HG03066 (cell line): Measurements from ENCODE around the gene CACNA1D.

Source experiments
- ATAC-seq: cut with Tn5 transposase; IDR thresholded peaks from one replicate; pipeline ENCODE4 v1.9.1; 2021; ENCODE audit warnings: low read depth; ENCODE audit not compliant: unreplicated experiment

Gene CACNA1D

GRCh38 chr3:53675942-53676341 is 181.5 kb downstream of the CACNA1D start:
- ATAC-seq = no peak

GRCh38 chr3:53677413-53677812 is 183.0 kb downstream of the CACNA1D start:
- ATAC-seq = no peak

DNA sequence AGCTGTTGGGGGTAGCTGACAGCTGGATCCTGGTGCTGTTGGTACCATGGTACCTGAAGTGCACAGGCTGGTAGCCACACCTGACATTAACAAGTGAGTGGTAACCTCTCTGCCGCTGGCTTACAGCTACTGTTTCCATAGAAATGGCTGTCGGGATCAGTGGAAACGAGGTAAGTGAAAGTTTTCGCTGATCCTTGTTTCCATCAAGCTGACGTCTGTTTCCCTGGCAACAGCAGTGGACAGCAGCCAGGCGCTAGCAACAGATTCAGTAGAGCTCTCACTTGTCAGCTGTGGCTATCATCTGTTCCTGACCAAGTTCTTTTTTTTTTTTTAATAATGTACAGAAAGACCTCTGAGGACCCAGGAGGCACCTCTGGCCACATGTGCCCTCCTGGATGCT is 185.6 kb downstream of the CACNA1D start:
- no peak for ATAC-seq

GRCh38 chr3:53682807-53683206 is 188.4 kb downstream of the CACNA1D start:
- no peak for ATAC-seq

DNA sequence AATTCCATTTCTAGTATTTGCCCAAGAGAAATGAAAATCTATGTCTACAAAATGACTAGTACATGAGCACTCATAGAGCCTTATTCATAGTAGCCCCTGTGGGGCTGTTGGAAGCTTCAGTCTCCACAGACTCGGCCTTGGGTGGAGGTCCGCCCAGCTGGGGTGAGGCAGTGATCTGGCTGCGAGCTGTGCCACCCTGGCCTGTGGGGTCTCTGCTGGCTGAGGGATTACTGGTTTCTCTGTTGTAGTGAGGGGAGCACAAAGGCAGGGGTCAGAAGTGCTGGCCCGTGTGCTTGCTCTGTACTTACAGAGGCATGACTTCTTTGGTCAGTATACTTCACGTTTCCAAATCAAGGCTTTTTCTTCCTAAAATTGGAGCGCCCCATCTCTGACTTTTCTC is 193.7 kb downstream of the CACNA1D start:
- no peak for ATAC-seq

- ATAC-seq = no peak
Observed at GRCh38 chr3:53688989-53689388, 194.6 kb downstream of the CACNA1D start.

GRCh38 chr3:53689681-53690080 is 195.3 kb downstream of the CACNA1D start:
- ATAC-seq = no peak

DNA sequence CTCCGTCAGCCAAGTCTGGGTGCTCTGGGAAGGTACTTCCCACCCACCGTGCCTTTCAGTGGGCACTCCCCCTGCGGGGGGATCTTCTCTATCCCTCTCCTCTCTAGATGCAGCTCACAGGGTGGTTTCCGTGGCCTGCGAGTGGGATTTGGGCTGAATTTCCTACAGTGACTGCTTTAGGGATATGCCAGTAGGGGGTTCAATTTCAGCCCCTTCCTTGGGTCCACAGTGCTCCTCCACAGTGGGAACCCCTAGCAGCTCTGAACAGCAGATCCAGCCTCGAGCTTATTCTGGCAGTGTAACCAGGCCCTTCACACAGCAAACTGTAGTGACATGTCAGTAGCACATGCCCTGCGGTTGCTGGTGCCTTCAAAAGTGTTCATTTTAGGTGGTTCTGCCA is 196.1 kb downstream of the CACNA1D start:
- ATAC-seq = no peak

DNA sequence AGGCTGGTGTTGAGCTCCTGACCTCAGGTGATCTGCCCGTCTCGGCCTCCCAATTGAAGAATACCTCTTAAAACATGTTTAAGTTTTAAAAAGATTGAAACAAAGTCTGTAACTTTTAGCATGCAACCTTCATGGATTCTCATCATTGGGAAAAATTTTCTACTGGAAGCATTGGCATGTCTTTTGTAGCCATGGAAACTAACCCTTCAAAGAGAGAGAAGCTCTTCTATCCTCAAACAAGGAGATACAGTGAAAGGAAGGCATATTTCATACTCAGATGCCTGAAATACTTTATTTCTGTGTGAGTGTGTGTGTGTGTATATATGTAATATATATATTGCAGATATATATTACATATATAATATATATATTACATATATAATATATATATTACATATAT is 196.9 kb downstream of the CACNA1D start:
- ATAC-seq = no peak

DNA sequence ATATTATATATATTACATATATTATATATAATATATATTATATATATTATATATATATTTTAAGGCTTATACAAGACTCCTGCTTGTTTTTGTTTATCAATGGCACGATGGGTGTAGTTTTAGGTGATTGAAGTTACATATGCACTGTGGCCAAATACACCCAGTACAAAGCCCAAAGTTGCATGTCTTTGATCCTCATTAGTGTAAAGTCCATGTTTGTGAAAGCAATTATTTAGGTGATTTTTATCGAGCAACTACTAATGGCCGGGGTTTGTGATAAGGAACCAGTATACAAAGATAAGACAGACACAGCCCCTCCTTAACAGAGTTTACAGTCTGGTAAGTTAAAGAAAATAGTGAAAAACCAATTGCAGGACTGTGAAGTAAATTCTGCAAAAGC is 197.5 kb downstream of the CACNA1D start:
- ATAC-seq = no peak

- ATAC-seq = no peak
Observed at GRCh38 chr3:53693451-53693850, 199.0 kb downstream of the CACNA1D start.

- ATAC-seq = no peak
Observed at GRCh38 chr3:53694046-53694445, 199.6 kb downstream of the CACNA1D start.

GRCh38 chr3:53694666-53695323 is 200.4 kb downstream of the CACNA1D start:
- ATAC-seq = no peak

DNA sequence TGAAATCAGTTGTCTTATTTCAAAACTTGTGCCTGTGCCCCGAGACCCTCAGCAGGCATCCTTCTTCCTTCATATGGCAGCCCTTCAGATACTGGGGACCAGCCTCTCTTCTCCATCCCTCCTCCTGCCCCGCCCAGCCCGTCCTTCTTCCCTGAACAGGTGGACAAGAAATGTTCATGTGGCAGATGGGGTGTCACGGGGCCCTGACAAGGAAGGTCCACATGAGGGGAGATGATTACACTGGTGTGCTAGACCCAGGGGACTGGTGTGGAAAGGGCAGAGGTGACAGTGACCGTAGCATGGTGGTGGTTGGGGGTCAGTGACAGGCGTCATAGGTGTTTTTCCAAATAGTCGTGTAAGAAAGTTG is 200.9 kb downstream of the CACNA1D start:
- ATAC-seq = no peak

- ATAC-seq = no peak
Observed at GRCh38 chr3:53696401-53697172, 202.2 kb downstream of the CACNA1D start.

- no peak for ATAC-seq
Observed at GRCh38 chr3:53700441-53700840, 206.0 kb downstream of the CACNA1D start.

GRCh38 chr3:53702776-53703530 is 208.5 kb downstream of the CACNA1D start:
- ATAC-seq = no peak

GRCh38 chr3:53703630-53704362 is 209.4 kb downstream of the CACNA1D start:
- no peak for ATAC-seq

DNA sequence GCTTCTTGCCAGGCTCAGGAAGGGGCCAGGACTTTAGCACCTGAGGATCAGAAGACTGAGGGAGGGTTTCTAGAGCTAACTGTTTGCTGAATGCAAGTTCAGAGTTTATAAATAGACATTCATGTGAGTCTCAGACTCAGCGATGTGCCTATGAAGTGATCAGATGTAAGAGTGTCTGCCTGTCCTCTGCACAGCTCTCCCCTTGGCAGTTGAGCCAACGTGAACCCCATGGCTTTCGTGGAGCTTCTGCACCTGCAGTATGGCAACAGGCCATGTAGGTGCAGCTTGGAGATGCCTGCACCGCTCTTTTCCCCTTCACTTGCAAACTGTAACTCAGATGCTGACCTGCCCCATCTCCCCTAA is 209.9 kb downstream of the CACNA1D start:
- no peak for ATAC-seq

GRCh38 chr3:53705024-53705745 is 210.8 kb downstream of the CACNA1D start:
- no peak for ATAC-seq
